H9 (cell line): Measurements from ENCODE around the gene TMEM222. TPM values are rescaled to one million over a fixed set of nuclear protein-coding genes. Genes with fewer than 3 reads are reported as not detected.

ENCODE experiments used
- DNase-seq: peaks from one replicate; pipeline ENCODE4 v3.0.0-alpha.2; 2017
- H2AFZ ChIP-seq: one replicate; pipeline ENCODE4 v1.6.1; 2013; ENCODE audit warnings: mild to moderate bottlenecking, low read length, control low read depth, moderate library complexity
- H2AK5ac ChIP-seq: 2 replicates; pipeline ENCODE4 v1.6.1; 2013; ENCODE audit warnings: low read length, control low read depth, mixed read lengths; ENCODE audit not compliant: insufficient read length
- H2BK120ac ChIP-seq: one replicate; pipeline ENCODE4 v1.6.1; 2013; ENCODE audit warnings: low read depth, mild to moderate bottlenecking, low read length, control low read depth, inconsistent platforms; ENCODE audit not compliant: poor library complexity, severe bottlenecking
- H2BK12ac ChIP-seq: 2 replicates; pipeline ENCODE4 v1.6.1; 2013; ENCODE audit warnings: low read length, control low read depth, mixed read lengths, low read depth; ENCODE audit not compliant: insufficient read length
- H2BK15ac ChIP-seq: 2 replicates; pipeline ENCODE4 v1.6.1; 2013; ENCODE audit warnings: low read depth, low read length, control low read depth
- H2BK20ac ChIP-seq: one replicate; pipeline ENCODE4 v1.6.1; 2013; ENCODE audit warnings: low read depth, mild to moderate bottlenecking, low read length, control low read depth, inconsistent platforms; ENCODE audit not compliant: poor library complexity, severe bottlenecking
- H2BK5ac ChIP-seq: 2 replicates; pipeline ENCODE4 v1.6.1; 2013; ENCODE audit warnings: low read length, control low read depth, mixed read lengths; ENCODE audit not compliant: insufficient read length
- H3K14ac ChIP-seq: 2 replicates; pipeline ENCODE4 v1.6.1; 2013; ENCODE audit warnings: low read length, control low read depth; ENCODE audit not compliant: insufficient read depth
- H3K18ac ChIP-seq: 2 replicates; pipeline ENCODE4 v1.6.1; 2013; ENCODE audit warnings: low read depth, mild to moderate bottlenecking, mixed read lengths, low read length, control low read depth; ENCODE audit not compliant: insufficient read length
- H3K23ac ChIP-seq: 2 replicates; pipeline ENCODE4 v1.6.1; 2013; ENCODE audit warnings: low read length, control low read depth, mixed read lengths, low read depth; ENCODE audit not compliant: insufficient read length
- H3K23me2 ChIP-seq: 2 replicates; pipeline ENCODE4 v1.6.1; 2013; ENCODE audit warnings: low read depth, mild to moderate bottlenecking, mixed read lengths, low read length, control low read depth; ENCODE audit not compliant: insufficient read length, poor library complexity, severe bottlenecking
- H3K27ac ChIP-seq: 2 replicates; pipeline ENCODE4 v1.5.1; 2013; ENCODE audit warnings: low read length, control low read depth, mixed read lengths, low read depth; ENCODE audit not compliant: insufficient read length
- H3K27me3 ChIP-seq: 2 replicates; pipeline ENCODE4 v1.6.1; 2013; ENCODE audit warnings: low read length, control low read depth, inconsistent platforms; ENCODE audit not compliant: insufficient read depth
- H3K4ac ChIP-seq: 2 replicates; pipeline ENCODE4 v1.6.1; 2013; ENCODE audit warnings: low read depth, mild to moderate bottlenecking, control low read depth, inconsistent platforms, low read length, moderate library complexity
- H3K4me1 ChIP-seq: 2 replicates; pipeline ENCODE4 v1.6.1; 2013; ENCODE audit warnings: low read length, control low read depth, inconsistent platforms; ENCODE audit not compliant: insufficient read depth
- H3K4me2 ChIP-seq: 2 replicates; pipeline ENCODE4 v1.6.1; 2013; ENCODE audit warnings: low read length, control low read depth, mixed read lengths; ENCODE audit not compliant: insufficient read length, insufficient read depth
- H3K56ac ChIP-seq: 2 replicates; pipeline ENCODE4 v1.6.1; 2013; ENCODE audit warnings: low read depth, mild to moderate bottlenecking, mixed read lengths, low read length, control low read depth; ENCODE audit not compliant: insufficient read length
- H3K79me1 ChIP-seq: 2 replicates; pipeline ENCODE4 v1.6.1; 2013; ENCODE audit warnings: low read depth, mild to moderate bottlenecking, moderate library complexity, low read length, control low read depth, inconsistent platforms; ENCODE audit not compliant: insufficient read depth, poor library complexity, severe bottlenecking
- H3K79me2 ChIP-seq: 2 replicates; pipeline ENCODE4 v1.6.1; 2013; ENCODE audit warnings: low read length, control low read depth, inconsistent platforms; ENCODE audit not compliant: insufficient read depth
- H3K9ac ChIP-seq: 2 replicates; pipeline ENCODE4 v1.6.1; 2013; ENCODE audit warnings: low read length, control low read depth, mixed read lengths; ENCODE audit not compliant: insufficient read length; ENCODE audit errors: extremely low read depth
- H3K9me3 ChIP-seq: one replicate; pipeline ENCODE4 v1.6.1; 2013; ENCODE audit warnings: low read depth, low read length, inconsistent platforms; ENCODE audit not compliant: control insufficient read depth
- H3T11ph ChIP-seq: one replicate; pipeline ENCODE4 v1.6.1; 2013; ENCODE audit warnings: mild to moderate bottlenecking, low read length, control low read depth, inconsistent platforms
- H4K20me1 ChIP-seq: one replicate; pipeline ENCODE4 v1.6.1; 2013; ENCODE audit not compliant: control insufficient read depth, insufficient read length, insufficient read depth
- H4K5ac ChIP-seq: 2 replicates; pipeline ENCODE4 v1.6.1; 2013; ENCODE audit warnings: low read depth, mild to moderate bottlenecking, mixed read lengths, low read length, control low read depth; ENCODE audit not compliant: insufficient read length
- H4K8ac ChIP-seq: replicated peaks from 2 replicates; pipeline ENCODE4 v1.6.1; 2013; ENCODE audit warnings: low read length, control low read depth, mixed read lengths, low read depth; ENCODE audit not compliant: insufficient read length
- H4K91ac ChIP-seq: 2 replicates; pipeline ENCODE4 v1.6.1; 2013; ENCODE audit warnings: low read depth, mild to moderate bottlenecking, moderate library complexity, mixed read lengths, low read length, control low read depth; ENCODE audit not compliant: insufficient read length
- H3K27ac Mint-ChIP-seq, 3 experiments: 2 replicates in 2 of 3; 3 replicates in 1 of 3; pipeline ENCODE4 v1.8.0; 2020 to 2021; ENCODE audit warnings: mixed read lengths in 3 of 3, mild to moderate bottlenecking in 1 of 3, moderate library complexity in 1 of 3
- H3K27me3 Mint-ChIP-seq: 2 replicates; pipeline ENCODE4 v1.8.0; 2021; ENCODE audit warnings: low read depth, mild to moderate bottlenecking, moderate library complexity, mixed read lengths
- H3K36me3 Mint-ChIP-seq, 3 experiments: 2 replicates in 2 of 3; 3 replicates in 1 of 3; pipeline ENCODE4 v1.8.0; 2020 to 2021; ENCODE audit warnings: low read depth in 3 of 3, mixed read lengths in 3 of 3; ENCODE audit not compliant: insufficient read depth in 1 of 3
- H3K4me1 Mint-ChIP-seq, 2 experiments: 2 replicates each; pipeline ENCODE4 v1.8.0; 2020; ENCODE audit warnings: mixed read lengths in 2 of 2
- H3K4me3 Mint-ChIP-seq, 2 experiments: 2 replicates in 1 of 2; 3 replicates in 1 of 2; pipeline ENCODE4 v1.8.0; 2020 to 2021; ENCODE audit warnings: mild to moderate bottlenecking in 2 of 2, mixed read lengths in 2 of 2, moderate library complexity in 1 of 2
- H3K9me3 Mint-ChIP-seq, 2 experiments: 2 replicates in 1 of 2; 3 replicates in 1 of 2; pipeline ENCODE4 v1.8.0; 2020; ENCODE audit warnings: mild to moderate bottlenecking in 2 of 2, mixed read lengths in 2 of 2, moderate library complexity in 1 of 2
- WGBS: extraction: QIAGEN DNeasy Blood & Tissue Kit; methylation state at CpG from one replicate; pipeline ENCODE4 v1.1.7; 2013; ENCODE audit warnings: missing lambda C conversion rate, low lambda C conversion rate, mixed read lengths; ENCODE audit not compliant: insufficient read length; ENCODE audit errors: extremely low coverage; 5-methylcytosine and 5-hydroxymethylcytosine counted together
- total RNA-seq: library from RNA; stranded (reverse); gene quantifications from 2 replicates; pipeline ENCODE4 v1.2.1, GENCODE V29; 2021
- TF ChIP-seq, protein P1 (sequence below): fragments of 200-600 bp; sonication (generic); conservative IDR thresholded peaks from 3 replicates; pipeline ENCODE4 v1.8.0; 2021; ENCODE audit warnings: antibody characterized with exemption, mild to moderate bottlenecking

The TMEM222 gene
- total RNA-seq, 1 experiment from 2014 or later: 36.8 TPM

DNA sequence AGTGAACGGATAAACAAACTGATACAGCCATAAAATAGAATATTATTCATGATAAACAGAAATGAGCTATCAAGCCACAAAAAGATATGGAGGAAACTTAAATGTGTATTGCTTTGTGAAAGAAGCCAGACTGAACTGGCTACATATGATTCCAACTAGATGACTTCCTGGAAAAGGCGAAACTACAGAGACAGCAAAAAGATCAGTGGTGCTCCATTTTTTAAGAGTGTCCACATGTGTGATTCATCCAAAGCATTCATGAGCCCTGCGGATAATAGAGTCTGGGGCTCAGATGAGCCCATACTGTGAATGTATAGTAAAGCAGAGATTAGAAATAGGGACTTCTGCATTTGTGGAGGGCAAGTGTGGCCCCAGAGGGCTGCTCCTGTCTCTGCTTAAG lies 7.8 kb upstream of the TMEM222 start:
- Histone ChIP-seq H3K4me2 (no peak overlapping the region), H3K79me1 (no peaks in the 10 kb centered on the region), H3K9ac (no peak overlapping the region), H2BK20ac (no peak overlapping the region), H3K9me3 (no peaks in the 10 kb centered on the region), H3K23me2 (no peaks in the 10 kb centered on the region), H3K23ac (no peak overlapping the region), H3K27me3 (no peaks in the 10 kb centered on the region; the same call in 1 of the 2 replicates), H2AFZ (no peak overlapping the region), H2AK5ac (no peak overlapping the region), H2BK5ac (no peak overlapping the region), H2BK12ac (no peak overlapping the region), H3K4ac (no peak overlapping the region), H3K27ac (no peak overlapping the region), H4K20me1 (no peaks in the 10 kb centered on the region), H4K8ac (no peak overlapping the region), H2BK120ac (no peak overlapping the region), H3K79me2 (no peaks in the 10 kb centered on the region), H4K5ac (no peak overlapping the region), H3K18ac (no peak overlapping the region), H2BK15ac (no peak overlapping the region), H3K56ac (no peak overlapping the region), H3K14ac (no peak overlapping the region), H3T11ph (no peak overlapping the region), H3K4me1 (no peaks in the 10 kb centered on the region), H4K91ac (no peak overlapping the region)
- DNase-seq: no peak
- no CpG with 5 or more reads among the region's 3 CpGs for WGBS
- H3K4me1 Mint-ChIP-seq: peaks cover 4 to 6% of the 10 kb centered on the region in 2 experiments; a peak in 1 of 4 replicates
- TF ChIP-seq, protein P1, sequence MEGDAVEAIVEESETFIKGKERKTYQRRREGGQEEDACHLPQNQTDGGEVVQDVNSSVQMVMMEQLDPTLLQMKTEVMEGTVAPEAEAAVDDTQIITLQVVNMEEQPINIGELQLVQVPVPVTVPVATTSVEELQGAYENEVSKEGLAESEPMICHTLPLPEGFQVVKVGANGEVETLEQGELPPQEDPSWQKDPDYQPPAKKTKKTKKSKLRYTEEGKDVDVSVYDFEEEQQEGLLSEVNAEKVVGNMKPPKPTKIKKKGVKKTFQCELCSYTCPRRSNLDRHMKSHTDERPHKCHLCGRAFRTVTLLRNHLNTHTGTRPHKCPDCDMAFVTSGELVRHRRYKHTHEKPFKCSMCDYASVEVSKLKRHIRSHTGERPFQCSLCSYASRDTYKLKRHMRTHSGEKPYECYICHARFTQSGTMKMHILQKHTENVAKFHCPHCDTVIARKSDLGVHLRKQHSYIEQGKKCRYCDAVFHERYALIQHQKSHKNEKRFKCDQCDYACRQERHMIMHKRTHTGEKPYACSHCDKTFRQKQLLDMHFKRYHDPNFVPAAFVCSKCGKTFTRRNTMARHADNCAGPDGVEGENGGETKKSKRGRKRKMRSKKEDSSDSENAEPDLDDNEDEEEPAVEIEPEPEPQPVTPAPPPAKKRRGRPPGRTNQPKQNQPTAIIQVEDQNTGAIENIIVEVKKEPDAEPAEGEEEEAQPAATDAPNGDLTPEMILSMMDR: no peak
- no peak overlapping the region for H3K4me3 Mint-ChIP-seq
- H3K27me3 Mint-ChIP-seq: peaks cover 13% of the 10 kb centered on the region
- H3K36me3 Mint-ChIP-seq: no peaks in the 10 kb centered on the region
- no peaks in the 10 kb centered on the region for H3K9me3 Mint-ChIP-seq
- no peak overlapping the region; a peak in 1 of 7 replicates for H3K27ac Mint-ChIP-seq
